Forelimb muscle (tissue), 1 donor: ENCODE data around the gene MAP3K13. TPM values are rescaled to one million over a fixed set of nuclear protein-coding genes. Genes with fewer than 3 reads are reported as not detected.
"Not testable (repeated sequence)": the region's sequence is repeated elsewhere in the genome, so short reads cannot be mapped to it uniquely, and the experiment has no call there.

ENCODE experiments used
- DNase-seq: peaks from one replicate; pipeline ENCODE4 v3.0.0-alpha.2; 2013; ENCODE audit warnings: low read depth
- polyA plus RNA-seq: library from polyadenylated mRNA; unstranded; fragments of 120-200 nt; gene quantifications from one replicate; pipeline ENCODE4 v1.2.1, GENCODE V29; 2013; ENCODE audit not compliant: insufficient read length

The MAP3K13 gene
- polyA plus RNA-seq, 1 donor: 12.1 TPM

DNA sequence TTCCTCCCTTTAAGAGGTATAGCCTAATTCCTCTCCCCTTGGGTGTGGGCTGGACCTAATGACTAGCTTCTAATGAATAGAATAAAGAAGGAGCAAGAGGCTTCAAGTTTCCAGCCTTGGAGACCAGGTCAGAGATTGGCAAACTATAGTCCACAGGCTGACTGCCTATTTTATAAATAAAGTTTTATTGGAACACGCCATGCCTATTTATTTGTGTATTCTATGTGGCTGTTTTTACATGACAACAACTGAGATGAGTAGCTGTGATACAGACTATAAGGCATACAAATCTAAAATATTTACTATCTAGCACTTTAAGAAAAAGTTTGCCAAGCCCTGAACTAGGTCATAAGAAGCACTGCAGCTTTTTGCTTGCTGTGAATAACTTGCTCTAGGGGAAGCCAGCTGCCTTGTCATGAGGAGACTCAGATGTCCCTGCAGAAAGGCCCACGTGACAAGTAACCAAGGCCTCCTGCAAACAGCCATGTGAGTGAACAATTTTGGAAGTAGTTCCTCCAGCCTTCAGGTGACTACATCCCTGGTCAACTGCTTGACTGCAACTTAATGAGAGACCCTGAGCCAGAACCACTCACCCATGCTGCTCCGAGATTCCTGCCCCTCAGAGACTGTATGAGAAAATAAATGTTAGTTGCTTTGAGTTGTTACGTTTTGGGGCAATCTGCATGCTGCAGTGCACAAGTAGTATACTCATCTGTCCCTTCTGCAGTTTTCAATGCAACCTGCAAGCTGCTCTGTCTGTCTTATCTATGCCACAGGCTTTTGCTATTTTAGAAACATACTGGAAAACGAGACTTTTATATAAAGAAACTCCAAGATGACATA is 21.1 kb upstream of the MAP3K13 start:
- no peak for DNase-seq

DNA sequence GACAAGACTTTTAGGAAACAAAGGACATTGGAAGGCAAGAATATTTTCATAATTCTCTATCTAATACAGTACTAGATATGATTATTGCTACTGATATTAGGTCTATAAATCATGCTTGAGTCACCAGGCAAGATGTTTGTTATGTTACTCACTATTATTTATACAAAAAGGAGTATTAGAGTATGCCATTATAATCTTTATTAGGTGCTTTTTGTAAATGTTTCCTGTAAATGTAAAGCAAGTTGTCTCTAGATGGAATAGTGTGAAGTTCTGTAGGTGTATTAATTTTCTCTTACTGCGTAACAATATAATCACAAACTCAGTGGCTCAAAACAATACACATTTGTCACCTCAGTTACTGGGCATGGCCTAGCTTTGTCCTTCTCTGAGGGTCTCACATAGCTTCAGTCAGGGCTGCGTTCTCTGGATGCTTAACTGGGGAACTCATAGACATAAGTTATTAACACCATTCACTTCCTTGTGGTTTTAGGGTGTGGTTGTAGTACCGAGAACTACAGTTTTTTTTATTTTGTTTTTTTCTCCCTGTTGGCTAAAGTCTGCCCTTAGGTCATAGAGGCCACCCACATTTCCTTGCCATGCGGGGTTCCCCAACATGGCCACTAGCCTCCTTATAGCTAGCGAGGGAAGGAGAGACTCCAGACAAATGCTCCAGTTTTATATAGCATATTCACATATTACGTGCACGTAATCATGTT is 20.3 kb upstream of the MAP3K13 start:
- DNase-seq: no peak

DNA sequence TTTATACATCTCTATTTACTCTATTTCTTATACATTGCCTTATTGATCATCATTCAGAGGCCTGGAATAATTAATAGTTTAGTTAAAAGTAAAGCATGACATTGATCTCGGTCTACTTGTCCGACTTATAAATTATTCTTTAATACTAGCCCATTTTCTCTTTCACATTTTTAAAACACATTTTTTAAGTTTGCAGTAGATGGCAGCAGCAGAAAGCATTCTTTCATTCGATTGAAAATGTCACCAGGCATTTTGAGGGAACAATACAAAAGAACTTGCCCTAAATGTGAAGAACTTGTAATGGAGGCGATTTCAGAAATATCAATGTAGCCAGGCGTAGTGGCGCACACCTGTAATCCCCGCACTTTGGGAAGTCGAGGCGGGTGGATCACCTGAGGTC is 15.5 kb upstream of the MAP3K13 start:
- no peak for DNase-seq

DNA sequence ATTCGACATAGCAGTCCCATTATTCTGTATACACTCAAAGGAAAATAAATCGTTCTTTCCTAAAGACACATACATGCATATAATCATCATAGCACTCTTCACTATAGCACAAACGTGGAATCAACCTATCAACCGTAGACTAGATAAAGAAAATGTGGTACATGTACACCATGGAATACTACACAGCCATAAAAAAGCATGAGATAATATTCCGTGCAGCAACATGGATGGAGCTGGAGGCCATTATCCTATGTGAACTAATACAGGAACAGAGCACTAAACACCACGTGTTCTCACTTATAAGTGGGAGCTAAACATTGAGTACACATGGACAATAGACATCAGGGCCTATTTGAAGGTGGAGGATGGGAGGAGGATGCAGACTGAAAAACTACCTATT is 12.1 kb upstream of the MAP3K13 start:
- DNase-seq: no peak

DNA sequence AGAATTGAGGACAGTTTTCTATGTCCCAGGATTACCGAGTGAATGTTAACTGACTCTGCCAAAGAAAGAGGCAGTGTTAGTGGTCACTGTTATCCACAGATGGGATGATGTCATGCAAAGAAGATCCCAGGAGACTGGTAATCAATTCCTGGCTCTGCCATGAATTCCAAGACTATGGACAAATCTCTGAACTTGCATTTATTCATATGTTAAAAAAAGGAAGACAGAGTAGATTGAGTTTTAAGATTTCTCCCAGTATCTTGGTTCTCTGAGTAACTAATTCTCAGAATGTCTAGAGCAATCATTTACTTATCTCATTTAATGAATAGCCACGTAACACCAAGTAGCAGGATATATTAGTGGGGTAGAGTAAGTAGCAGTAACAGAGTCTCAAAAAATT is 11.5 kb upstream of the MAP3K13 start:
- no peak for DNase-seq

DNA sequence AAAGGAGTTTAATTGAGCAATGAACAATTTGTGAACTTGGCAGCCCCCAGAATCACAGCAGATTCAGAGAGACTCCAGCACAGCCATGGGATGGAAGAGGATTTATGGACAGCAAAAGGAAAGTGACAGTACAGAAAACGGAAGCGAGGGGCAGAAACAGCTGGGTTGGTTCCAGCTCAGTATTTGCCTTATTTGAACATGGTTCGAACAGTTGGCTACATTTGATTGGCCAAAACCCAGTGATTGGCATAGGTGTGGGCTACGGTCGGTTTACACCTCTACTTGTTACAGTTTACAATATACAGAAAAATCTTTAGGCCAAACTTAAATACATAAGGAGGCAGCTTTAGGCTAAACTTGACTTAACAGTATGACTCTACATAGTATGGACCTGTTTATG is 9.7 kb upstream of the MAP3K13 start:
- DNase-seq: no peak

DNA sequence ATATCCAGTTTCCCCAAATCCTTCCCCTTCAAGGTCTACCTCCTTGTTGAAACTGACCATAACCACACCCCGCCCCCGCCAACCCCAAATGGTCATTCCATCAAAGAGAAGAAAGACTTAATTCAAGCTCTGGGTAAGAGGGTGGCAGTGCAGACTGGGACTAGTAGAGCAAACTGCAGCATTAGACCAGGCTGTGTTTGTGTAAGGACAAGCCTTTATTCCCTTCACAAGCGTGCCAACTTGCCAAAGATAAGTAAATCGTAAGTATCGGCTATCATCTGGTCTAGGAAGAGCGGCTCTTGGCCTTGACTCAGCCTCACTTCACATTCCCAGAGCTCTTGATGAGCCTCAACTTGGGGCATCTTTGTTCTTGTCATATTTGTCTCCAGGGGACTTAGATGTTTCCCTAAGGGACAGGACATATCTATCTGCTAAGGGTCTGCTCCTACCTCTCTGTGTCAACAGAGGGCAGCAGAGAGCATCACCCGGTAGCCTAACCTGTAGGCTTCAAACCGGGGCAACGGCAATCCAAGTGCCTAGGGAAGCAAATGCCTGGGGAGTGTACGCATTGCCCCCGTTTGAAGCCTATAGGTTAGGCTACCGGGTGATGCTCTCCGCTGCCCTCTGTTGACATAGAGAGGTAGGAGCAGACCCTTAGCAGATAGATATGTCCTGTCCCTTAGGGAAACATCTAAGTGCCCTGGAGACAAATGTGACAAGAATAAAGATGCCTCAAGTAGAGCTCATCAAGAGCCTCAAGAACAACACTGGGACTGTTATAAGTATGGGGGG is 8.9 kb upstream of the MAP3K13 start:
- DNase-seq: no peak

DNA sequence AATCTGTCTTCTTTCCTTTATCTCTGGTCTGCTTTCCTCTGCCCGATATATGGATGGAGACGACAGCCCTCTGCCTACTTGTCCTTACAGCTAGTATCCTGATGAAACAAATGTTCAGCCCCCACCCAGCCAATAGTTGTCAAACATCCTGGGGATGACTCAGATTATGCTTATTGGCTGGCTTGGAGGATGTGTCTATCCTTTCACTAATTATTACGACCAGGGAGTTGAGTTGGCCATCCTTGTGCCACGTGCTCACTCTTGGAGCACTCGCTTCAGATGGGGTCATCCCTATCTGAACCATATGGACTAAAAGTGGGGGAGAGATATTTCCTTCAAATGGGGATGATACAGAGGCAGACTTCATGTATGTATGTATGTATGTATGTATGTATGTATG is 6.4 kb upstream of the MAP3K13 start:
- no peak for DNase-seq

DNA sequence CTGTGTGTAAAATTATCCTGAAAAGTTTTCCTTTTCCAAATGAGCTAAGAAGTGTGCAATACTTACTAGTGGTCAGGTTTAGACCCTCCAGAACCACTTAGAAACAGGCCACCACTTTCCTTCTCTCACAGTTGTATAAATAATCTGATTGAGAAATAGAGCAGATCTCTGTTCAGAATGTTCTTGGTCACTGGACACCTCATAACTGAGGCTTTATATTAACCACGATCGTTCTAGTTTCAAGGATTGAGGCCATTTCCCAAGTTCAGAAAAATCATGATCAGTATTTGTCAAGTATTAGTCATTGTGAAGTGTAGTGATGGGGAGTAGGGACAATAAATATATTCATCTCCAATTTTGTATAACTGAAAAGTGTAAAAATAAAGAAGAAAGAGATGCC is 1.0 kb upstream of the MAP3K13 start:
- no peak for DNase-seq

DNA sequence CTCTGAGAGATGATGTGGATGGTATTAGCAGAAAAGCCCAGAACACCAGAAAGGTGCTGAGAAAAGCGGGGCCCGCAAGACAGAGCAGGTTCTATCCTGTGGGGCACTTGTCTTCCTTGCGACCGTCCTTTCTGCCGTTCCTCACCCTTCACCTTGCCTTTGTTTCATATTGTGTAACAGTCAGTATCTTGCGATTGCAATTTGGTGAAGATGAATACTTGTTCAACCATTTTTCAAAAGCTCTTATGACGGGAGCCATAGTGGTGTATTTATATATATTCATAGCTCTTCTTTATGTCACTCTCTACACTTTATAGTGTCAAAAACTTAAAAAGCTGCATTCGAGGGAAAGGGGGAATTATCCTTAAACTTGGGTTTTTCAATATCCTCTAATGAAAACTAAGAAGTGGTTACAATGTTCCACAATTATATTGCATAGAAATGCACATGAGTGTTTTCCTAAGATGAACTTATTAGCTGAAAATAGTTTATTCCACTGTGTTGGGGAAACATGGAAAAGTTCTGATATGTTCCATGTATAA is 797 bp downstream of the MAP3K13 start:
- DNase-seq: no peak

DNA sequence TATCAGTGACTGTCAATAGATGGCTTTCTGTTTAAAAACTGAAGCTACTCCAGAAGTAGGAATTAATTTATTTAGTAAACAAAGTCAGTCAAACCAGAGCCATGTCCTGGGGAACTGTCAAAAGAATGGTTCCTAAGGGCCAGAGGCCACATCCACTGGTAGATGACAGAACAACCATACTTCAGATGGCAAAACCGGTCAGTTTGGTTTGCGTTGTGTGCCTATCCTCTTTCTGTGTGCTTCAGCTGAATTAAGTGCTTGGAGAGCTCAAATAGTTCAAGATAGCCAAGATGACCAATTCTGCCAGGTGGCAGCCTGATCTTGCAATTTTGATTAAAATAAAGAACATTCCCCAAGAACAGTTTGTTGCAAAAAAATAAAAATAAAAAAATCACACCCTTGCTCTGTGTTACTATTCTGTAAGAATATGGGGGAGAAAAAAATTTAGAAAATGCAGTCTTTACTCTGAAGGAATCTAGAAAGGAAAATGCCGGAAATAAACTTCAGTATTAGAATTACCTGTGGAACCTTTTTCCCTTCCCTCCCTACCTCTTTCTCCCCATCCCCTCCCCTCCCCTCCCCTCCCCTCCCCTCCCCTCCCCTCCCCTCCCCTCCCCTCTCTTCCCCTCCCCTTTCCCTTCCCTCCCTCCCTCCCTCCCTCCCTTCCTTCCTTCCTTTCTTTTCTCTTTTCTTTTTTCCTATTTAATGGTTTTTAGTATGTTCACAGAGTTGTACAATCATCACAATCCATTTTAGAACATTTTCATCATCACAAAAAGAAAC is 2.5 kb downstream of the MAP3K13 start:
- no peak for DNase-seq

DNA sequence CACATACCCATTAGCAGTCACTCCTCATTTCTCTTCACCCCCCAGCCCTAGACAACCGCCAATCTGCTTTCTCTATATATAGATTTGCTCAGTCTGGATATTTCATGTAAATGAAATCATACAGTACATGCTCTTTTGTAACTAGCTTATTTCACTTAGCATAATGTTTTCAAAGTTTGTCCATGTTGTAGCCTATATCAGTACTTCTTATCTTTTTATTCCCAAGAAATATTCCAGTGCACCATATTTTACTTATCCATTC is 3.1 kb downstream of the MAP3K13 start:
- DNase-seq: no peak

DNA sequence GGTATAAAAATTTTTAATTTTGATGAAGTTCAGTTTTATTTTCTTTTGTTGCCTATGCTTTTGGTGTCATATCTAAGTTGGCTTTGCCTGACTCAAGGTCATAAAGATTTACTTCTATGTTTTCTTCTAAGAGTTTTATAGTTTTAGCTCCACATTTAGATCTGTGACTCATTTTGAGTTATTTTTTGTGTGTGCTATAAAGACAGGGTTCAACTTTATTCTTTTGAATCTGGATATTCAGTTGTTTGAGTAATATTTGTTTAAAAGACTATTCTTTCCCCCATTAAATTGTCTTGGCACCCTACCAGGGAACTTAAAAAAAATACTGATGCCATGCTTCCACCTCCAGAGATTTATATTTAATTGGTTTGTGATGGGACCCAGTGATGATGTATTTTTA is 4.0 kb downstream of the MAP3K13 start:
- DNase-seq: no peak

DNA sequence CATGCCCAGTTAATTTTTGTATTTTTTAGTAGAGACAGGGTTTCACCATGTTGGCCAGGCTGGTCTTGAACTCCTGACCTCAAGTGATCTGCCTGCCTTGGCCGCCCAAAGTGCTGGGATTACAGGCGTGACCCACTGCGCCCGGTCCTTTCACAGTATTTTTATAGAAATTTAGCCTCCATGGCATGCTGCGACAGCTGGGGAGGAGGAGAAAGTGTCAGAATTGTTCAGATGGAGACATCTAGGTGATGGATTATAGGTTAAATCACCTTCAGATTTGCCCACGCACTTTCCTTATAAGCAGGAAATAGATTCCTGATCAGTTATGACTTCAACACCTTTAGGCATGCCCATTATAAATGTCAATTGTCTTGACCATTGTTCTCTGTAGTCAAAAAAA is 7.4 kb downstream of the MAP3K13 start:
- not testable (repeated sequence) for DNase-seq

DNA sequence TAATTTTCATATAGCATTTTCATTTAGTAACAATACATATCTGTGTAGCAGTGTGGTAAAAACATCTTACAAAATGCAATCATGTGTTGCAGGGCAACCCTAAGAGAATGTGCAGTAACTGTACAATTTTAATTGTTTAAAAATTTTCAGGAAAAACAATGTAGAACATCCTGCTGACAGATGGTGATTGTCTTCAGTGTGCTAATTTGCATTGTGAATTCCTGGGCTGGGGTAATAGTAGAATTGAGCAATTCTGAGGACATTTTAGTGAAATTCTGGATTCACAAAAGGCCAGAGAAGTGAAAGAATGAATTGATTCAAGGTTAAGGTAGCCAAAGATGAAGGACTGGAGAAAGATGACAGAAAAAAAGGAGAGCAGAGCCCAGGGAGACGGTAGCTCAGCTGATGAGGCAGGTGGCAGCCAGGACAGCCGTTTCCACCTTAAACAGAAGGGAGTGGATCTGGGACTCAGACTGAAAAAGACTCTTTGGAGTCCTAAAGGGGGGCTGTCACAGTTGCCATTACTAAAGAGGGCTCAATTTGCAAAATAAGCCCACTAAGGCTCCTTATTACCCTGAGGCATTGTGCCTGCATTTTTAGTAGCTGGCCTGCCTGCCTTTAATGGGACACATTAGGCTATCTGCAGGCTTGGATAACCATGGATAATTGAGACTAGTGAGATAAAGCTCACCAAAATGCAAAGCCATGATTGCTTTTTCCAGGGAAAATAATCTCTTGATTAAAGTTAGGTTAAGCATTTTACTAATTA is 8.6 kb downstream of the MAP3K13 start:
- DNase-seq: no peak

DNA sequence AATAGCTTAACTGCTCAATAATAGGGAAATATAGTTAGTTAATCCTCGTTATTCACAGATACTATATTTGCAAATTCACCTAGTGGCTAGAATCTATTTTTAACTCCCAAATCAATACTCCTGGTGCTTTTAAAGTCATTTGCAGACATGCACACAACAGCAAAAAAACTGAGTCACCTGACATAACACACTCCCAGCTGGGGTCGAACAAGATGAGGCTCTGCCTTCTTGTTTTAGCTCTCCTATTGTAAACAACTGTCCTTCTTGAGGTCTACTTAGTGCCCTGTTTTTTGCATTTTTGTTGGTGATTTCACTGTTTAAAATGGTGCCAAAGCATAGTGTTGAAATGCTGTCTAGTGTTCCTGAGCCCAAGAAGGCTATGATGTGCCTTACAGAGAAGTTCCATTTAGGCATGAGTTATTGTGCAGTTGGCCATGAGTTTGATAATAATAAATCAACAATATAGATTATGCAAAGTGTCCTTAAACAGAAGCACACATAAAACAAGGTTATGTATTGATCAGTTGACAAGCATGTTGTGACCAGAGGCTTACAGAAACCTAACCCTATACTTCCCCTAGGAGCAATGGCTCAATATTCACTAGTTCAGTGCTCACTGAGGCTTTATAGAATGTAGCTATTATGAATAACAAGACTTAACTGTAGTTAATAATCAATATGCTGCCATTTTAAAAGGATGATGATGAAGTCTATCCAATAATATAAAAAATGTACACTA is 18.6 kb downstream of the MAP3K13 start:
- DNase-seq: no peak

DNA sequence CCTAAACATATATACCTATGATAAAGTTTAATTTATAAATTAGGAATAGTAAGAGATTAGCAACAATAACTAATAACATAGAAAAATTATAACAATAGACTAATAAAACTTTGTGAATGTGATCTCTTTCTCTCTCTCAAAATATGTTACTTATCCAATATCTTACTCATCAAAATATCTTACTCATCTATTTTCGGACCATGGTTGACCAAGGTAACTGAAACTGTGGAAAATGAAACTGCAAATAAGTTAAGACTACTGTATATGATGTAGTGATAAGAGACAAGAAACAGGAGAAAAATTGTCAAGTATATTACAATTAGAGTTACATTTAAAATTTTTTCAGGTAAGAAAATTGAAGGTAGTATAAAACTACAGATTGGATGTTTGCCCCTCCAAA is 19.2 kb downstream of the MAP3K13 start:
- no peak for DNase-seq

DNA sequence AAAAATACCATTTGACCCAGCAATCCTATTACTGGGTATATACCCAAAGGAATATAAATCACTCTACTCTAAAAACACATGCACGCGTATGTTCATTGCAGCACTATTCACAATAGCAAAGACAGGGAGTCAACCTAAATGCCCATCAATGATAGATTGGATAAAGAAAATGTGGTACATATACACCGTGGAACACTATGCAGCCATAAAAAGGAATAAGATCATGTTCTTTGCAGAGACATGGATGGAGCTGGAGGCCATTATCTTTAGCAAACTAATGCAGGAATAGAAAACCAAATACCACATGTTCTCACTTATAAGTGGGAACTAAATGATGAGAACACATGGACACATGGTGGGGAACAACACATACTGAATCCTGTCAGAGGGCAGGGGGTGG is 23.6 kb downstream of the MAP3K13 start:
- not testable (repeated sequence) for DNase-seq

DNA sequence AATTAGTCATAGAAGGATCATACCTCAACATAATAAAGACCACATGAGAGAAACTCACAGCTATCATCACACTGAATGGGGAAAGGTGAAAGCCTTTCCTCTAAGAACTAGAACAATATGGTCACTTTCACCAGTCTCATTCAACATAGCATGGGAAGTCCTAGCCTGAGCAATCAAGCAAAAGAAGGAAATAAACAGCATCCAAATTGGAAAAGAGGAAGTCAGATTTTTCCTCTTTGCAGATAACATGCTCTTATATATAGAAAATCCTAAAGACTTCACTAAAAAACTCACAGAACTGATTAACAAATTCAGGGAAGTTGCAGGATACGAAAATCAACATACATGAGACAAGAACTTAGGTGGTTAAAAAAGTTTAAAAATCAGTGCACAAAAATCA is 24.7 kb downstream of the MAP3K13 start:
- no peak for DNase-seq

DNA sequence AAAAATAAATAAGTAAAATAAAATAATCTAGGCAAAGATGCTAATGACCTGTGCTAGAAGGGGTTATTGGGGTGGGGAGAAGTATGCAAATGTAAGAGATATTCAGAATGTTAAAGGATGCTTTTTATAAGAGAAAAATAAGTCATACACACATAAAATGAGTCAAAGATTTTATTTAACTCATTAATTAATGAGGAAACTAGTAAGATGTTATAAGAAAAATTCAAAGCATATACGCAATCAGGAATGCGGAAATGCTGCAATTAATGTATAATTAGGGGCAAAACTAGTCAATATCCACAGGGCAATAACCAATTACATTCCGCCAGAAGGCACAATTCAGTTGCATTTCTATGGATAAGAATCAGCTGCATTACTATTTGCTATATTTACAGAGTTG is 30.1 kb downstream of the MAP3K13 start:
- no peak for DNase-seq
